ENCODE data around the gene SH2D6. TPM values are rescaled to one million over a fixed set of nuclear protein-coding genes. Genes with fewer than 3 reads are reported as not detected.
A peak's percentile ranks its signal among the peaks of the same experiment; 100 is the strongest.
"Not testable (repeated sequence)": the region's sequence is repeated elsewhere in the genome, so short reads cannot be mapped to it uniquely, and the experiment has no call there.

Gene SH2D6
- polyA plus RNA-seq, 4 donors: 0.27 to 1.5 (median 0.58) TPM

DNA sequence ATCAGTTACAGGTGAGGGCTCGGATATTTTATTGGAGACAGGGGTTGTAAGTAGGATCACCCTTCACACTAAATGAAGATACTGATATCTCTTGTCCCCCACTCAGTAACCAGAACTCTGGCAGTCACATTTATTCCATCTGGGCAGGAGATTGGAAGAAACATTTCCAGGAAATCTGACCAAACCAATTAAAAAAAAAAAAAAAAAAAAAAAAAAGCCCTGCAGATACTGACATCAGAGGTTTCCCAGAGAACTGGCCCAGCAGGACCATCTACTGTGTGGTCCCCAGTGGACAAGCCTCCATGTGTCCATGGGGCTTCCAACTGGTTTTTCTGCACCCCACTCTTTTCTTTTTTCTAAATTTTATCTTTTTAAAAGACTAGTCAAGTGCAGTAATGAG lies 41.3 kb downstream of the SH2D6 start:
- DNase-seq (ENCODE audit: low read depth in 4 of 4, low spot score in 3 of 4): no peak

DNA sequence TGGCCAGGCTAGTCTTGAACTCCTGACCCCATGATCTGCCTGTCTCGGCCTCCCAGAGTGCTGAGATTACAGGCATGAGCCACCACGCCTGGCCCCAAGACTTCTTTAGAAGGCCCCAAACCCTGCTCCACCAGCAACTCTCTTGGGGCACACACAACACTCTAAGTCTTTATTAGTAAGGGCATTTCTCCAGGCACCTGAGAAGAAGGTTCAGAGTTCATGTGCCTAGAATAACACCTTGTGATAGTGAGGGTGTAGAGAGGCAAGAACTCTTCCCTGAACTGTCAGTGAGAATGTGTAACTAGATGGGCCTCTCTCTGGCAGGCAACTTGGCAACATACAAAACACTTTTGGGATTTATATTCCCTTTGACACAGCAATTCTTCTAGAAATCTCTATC lies 43.8 kb downstream of the SH2D6 start:
- DNase-seq (ENCODE audit: low read depth in 4 of 4, low spot score in 3 of 4): no peak

DNA sequence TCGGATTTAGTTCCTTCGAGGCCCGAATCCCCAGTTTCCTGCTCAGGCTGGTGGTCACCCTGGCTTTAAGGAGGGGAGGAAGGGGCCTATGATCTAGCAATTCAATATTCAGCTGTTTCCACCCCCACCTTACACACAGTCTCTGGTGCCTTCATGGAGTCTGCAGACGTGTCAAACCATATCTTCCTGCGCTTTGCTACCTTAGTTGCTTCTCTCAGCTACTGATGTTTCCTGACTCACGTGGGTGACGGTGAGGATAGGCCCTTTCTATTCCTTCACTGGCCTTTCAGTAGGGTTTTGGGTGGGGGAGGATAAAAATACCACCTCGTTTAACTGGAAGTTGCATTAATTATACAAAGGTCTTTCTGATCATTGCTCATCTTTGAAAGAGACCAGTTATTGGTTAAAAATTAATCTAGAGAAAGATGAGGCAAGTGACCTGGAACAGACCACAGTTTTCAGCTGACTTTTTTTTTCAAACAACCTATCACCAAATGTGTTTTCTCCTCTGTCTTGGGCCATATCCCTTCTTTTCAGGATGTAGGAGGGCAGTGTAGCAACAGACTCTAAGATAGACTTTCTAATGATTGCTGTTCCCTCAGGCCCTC lies 49.7 kb downstream of the SH2D6 start:
- DNase-seq (ENCODE audit: low read depth in 4 of 4, low spot score in 3 of 4): no peak

DNA sequence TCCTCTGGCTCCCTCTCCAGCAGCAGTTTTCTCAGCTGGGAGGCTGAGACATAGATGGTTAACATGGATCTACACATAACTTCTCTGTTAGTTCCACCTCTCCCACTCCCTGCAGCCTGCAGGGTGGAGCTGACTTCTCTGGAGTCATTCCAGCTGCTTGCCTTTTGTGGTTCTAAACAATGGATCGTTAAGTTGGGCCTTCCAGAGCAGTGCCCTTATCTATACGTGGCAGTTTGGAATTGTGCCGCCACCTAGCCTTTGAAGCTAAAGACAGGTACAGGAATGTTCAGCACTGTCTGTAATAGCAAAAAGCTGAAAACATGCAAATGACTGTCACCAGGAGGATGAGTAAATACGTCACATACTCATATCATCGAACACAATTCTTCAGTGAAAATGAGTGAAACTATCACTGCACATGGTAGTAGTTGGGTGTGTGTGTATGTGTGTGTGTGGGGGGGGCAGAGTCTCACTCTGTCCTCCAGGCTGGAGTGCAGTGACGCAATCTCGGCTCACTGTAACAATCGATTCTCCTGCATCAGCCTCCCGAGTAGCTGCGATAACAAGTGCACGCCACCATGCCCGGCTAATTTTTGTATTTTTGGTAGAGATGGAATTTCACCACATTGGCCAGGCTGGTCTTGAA lies 50.3 kb downstream of the SH2D6 start:
- DNase-seq (ENCODE audit: low read depth in 4 of 4, low spot score in 3 of 4): peak in 1 of 4 donors; percentile 37

DNA sequence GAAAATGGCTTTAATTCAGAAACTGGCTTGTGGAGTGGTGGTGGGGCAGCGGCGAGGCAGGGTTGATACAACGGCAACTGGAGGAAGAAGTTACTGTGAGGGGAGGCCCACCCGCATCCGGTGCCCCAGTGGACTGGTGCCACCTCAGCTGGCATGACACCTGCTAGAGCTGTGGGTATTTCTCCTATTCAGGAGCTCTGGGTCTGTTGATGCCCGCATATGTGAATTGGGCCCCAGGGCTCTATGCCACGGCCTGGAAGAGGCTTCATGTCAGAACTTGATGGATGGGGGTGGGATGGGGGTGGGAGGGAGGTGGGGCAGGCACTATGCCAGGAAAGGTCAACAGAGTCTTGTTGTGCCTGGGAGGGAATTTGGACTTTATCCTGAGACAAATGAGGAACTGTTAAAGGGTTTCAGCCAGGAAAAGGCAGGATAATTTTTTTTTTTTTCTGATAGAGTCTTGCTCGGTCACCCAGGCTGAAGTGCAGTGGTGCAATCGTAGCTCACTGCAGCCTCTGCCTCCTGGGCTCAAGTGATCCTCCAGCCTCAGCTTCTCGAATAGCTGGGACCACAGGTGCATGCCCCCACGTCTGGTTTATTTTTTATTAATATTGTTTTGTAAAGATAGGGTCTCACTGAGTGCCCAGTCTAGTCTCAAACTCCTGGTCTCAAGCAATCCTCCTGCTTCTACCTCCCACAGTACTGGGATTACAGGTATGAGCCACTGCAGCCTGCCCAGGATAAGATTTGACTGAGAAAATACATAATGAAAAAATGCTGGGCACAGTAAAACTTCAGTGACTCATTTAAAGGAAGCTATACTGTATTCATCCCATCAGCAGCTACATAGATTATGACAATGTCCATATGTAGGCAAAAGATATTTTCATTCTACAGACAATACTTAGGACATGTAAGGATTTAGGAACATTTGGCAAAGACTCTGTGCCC lies 52.6 kb downstream of the SH2D6 start:
- DNase-seq (ENCODE audit: low read depth in 4 of 4, low spot score in 3 of 4): no peak

DNA sequence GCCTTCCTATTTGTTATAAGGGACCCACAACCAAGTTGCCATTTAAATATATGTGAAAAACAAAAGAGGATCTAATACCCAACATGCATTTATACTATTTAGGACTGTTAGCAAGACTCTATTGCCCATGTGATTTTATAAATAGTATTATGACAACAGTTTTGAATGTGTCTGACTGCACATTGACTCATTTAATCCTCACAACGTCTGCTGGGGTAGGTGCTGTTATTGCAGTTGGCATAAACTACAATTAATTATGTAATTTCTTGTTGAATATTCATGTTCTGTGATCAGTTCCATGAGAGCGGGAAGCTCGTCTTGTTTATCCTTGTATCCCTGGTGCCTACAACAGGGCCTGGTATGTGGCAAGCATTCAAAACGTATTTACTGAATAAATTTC lies 53.7 kb downstream of the SH2D6 start:
- DNase-seq (ENCODE audit: low read depth in 4 of 4, low spot score in 3 of 4): no peak

DNA sequence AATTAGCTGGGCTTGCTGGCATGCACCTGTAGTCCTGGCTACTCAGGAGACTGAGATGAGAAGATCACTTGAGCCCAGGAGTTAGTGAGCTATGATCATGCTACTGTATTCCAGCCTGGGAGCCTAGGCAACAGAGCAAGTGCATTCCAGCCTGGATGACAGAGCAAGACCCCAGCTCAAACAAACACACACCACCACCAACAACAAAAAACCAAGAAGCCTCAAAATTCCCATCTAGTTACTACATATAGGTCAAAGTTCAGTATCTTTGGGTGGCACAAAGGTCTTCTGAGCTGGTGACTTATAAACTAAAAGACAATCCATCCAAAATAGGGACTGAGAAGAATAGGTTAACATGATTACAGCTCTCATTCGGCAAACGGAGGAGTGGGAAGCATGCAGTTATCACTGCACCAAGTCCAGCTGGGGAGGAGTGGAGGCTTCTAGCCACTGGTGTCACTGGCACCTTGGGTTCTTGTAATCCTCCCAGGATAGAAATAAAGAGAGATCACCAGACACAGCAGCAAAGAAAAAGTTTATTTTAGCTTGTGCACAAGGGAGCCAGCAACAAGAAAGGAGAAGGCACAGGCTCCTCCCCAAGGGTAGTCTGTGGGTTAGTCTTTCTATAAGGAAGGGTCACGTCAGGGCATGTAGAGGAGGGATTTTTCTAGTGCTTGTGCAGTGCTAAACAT lies 57.4 kb downstream of the SH2D6 start:
- no peak for DNase-seq (ENCODE audit: low read depth in 4 of 4, low spot score in 3 of 4)

DNA sequence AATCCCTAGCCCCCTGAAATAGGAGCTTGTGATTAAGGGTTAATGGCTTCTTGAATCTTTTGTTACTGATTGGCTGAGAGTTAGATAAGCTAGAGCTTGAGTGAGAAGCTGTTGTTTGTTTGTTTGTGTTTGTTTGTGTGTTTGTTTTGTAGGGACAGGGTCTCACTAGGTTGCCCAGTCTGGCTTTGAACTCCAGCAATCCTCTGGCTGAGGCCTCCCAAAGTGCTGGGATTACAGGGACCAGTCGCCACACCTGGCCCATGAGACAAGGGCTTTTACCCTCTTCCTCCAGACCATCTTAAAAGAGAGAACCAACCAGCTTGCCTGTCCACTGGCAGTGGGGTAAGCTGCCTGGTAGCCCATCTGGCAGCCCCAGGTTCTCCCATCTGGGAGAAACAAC lies 58.1 kb downstream of the SH2D6 start:
- no peak for DNase-seq (ENCODE audit: low read depth in 4 of 4, low spot score in 3 of 4)

DNA sequence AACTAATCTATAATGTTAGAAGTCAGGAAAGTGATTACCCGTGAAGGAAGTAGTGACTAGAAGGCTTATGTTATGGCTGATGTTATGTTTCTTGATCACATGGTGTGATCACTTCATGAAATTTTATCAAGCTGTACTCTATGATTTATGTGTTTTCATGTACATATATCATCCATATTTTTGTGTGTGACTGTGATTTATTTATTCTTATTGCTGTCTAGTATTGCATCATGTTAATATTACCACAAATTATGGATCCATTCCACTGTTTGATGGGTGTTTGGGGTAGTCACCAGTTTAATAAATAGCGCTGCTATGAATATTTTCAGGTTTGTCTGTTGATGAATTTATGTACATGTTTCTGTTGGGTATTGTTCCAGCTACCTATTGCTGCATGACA lies 59.4 kb downstream of the SH2D6 start:
- DNase-seq (ENCODE audit: low read depth in 4 of 4, low spot score in 3 of 4): no peak

DNA sequence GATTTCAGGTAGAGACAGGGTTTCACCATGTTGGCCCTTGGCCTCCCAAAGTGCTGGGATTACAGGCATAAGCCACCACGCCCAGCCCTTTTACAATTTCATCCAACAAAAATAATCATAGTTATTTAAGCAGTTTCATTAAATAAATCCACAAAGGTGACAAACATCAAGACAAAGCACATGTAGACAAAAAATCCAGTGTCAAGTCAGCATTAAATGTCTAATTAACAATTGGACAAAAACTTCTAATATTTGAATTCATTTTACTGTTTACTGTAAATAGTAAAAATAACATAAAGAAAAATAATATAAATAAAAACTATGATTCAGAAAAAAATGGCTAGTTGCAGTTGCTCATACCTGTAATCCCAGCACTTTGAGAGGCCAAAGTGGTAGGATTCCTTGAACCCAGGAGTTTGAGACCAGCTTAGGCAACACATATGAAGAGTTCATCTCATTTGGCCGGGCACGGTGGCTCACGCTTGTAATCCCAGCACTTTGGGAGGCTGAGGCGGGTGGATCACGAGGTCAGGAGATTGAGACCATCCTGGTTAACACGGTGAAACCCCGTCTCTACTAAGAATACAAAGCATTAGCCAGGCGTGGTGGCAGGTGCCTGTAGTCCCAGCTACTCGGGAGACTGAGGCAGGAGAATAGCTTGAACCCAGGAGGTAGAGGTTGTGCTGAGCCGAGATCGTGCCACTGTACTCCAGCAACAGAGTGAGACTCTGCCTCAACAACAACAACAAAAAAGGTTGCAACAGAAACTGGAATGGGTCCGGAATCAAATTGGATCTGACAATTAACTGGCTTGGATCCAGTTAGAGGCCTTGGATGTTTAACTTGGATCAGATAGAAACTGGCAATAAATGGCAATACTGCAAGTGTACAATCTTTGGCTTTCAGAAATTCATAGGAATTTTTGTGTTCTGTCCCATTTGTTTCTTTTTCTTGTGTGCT lies 63.6 kb downstream of the SH2D6 start:
- DNase-seq (ENCODE audit: low read depth in 4 of 4, low spot score in 3 of 4): no peak

DNA sequence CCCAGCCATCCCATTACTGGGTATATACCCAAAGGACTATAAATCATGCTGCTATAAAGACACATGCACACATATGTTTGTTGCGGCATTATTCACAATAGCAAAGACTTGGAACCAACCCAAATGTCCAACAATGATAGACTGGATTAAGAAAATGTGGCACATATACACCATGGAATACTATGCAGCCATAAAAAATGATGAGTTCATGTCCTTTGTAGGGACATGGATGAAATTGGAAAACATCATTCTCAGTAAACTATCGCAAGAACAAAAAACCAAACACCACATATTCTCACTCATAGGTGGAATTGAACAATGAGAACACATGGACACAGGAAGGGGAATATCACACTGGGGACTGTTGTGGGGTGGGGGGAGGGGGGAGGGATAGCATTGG lies 66.1 kb downstream of the SH2D6 start:
- DNase-seq (ENCODE audit: low read depth in 4 of 4, low spot score in 3 of 4): not testable (repeated sequence)

DNA sequence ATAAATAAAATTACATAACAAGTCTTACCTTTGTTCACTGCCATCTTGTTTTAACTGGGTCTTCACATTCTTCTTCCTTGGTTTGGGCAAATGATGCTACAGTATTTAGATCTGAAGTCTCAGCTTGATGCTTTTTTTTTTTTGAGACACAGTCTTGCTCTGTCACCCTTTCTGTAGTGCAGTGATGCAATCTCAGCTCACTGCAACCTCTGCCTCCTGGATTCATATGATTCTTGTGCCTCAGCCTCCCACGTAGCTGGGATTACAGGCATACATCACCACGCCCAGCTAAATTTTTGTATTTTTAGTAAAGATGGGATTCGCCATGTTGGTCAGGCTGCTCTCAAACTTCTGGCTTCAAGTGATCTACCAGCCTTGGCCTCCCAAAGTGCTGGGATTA lies 67.3 kb downstream of the SH2D6 start:
- DNase-seq (ENCODE audit: low read depth in 4 of 4, low spot score in 3 of 4): no peak

Other genes with a start within 250 kb of the SH2D6 start
- gene TGOLN2, start 90.7 kb upstream of the SH2D6 start, polyA plus RNA-seq (ENCODE audit: insufficient read length in 4 of 4): 100 to 1,000 TPM in 3 of 4 donors, 10 to 100 TPM in 1; 86.3 to 129 (median 123) TPM
- 10 to 100 TPM; 18.2 to 26.8 (median 23.0) TPM for gene RETSAT, start 64.2 kb upstream of the SH2D6 start, polyA plus RNA-seq (ENCODE audit: insufficient read length in 4 of 4)
- gene ELMOD3, start 63.9 kb upstream of the SH2D6 start, polyA plus RNA-seq (ENCODE audit: insufficient read length in 4 of 4): 10 to 100 TPM; 22.5 to 33.3 (median 24.8) TPM
- 100 to 1,000 TPM in 1 of 4 donors, 10 to 100 TPM in 3; 63.5 to 162 (median 92.6) TPM for gene CAPG, start 8.3 kb upstream of the SH2D6 start, polyA plus RNA-seq (ENCODE audit: insufficient read length in 4 of 4)
- 100 to 1,000 TPM; 194 to 394 (median 345) TPM for gene MAT2A, start 120.5 kb downstream of the SH2D6 start, polyA plus RNA-seq (ENCODE audit: insufficient read length in 4 of 4)
- gene GGCX, start 142.8 kb downstream of the SH2D6 start, polyA plus RNA-seq (ENCODE audit: insufficient read length in 4 of 4): 10 to 100 TPM; 33.7 to 42.4 (median 39.7) TPM
- gene VAMP8, start 158.9 kb downstream of the SH2D6 start, polyA plus RNA-seq (ENCODE audit: insufficient read length in 4 of 4): 100 to 1,000 TPM in 1 of 4 donors, 10 to 100 TPM in 3; 18.8 to 103 (median 92.4) TPM
- gene VAMP5, start 165.7 kb downstream of the SH2D6 start, polyA plus RNA-seq (ENCODE audit: insufficient read length in 4 of 4): 10 to 100 TPM; 21.7 to 41.4 (median 35.7) TPM
- gene RNF181, start 177.0 kb downstream of the SH2D6 start, polyA plus RNA-seq (ENCODE audit: insufficient read length in 4 of 4): 100 to 1,000 TPM in 3 of 4 donors, 10 to 100 TPM in 1; 72.7 to 135 (median 132) TPM
- gene TMEM150A, start 184.0 kb downstream of the SH2D6 start, polyA plus RNA-seq (ENCODE audit: insufficient read length in 4 of 4): 10 to 100 TPM; 14.9 to 39.7 (median 33.3) TPM
- 10 to 100 TPM; 53.1 to 78.6 (median 55.7) TPM for gene C2orf68, start 193.4 kb downstream of the SH2D6 start, polyA plus RNA-seq (ENCODE audit: insufficient read length in 4 of 4)
- 10 to 100 TPM; 41.7 to 77.3 (median 69.5) TPM for gene USP39, start 197.5 kb downstream of the SH2D6 start, polyA plus RNA-seq (ENCODE audit: insufficient read length in 4 of 4)
- 1 to 10 TPM in 2 of 4 donors, under 1 TPM in 2; 0.05 to 3.4 (median 0.69) TPM for gene SFTPB, start 249.5 kb downstream of the SH2D6 start, polyA plus RNA-seq (ENCODE audit: insufficient read length in 4 of 4)

Measured in left renal pelvis (tissue), 4 donors.